Smooth muscle cell (in vitro differentiated cells): ENCODE measurements around the gene HACD2. TPM values are rescaled to one million over a fixed set of nuclear protein-coding genes. Genes with fewer than 3 reads are reported as not detected.

Experiments used
- DNase-seq: peaks from one replicate; lab custom pipeline; 2025; ENCODE audit not compliant: unreplicated experiment; lab: John Stamatoyannopoulos, UW
- H2AFZ ChIP-seq: fragments of 200-600 bp; sonication (generic); 2 replicates; pipeline ENCODE4 v1.6.0; 2016; ENCODE audit warnings: antibody characterized with exemption, low read depth, mild to moderate bottlenecking
- H3F3A ChIP-seq: fragments of 200-600 bp; sonication (generic); 2 replicates; pipeline ENCODE4 v1.6.0; 2017; ENCODE audit warnings: antibody characterized with exemption, low read depth
- H3K27ac ChIP-seq: fragments of 200-600 bp; sonication (generic); 2 replicates; pipeline ENCODE4 v1.5.1; 2016; ENCODE audit warnings: low read depth, mild to moderate bottlenecking
- H3K27me3 ChIP-seq: fragments of 200-600 bp; sonication (generic); 2 replicates; pipeline ENCODE4 v1.6.1; 2016; ENCODE audit warnings: low read depth, mild to moderate bottlenecking
- H3K36me3 ChIP-seq: fragments of 200-600 bp; sonication (generic); 2 replicates; pipeline ENCODE4 v1.5.1; 2016; ENCODE audit warnings: low read depth
- H3K4me1 ChIP-seq: fragments of 200-600 bp; sonication (generic); 2 replicates; pipeline ENCODE4 v1.5.1; 2016; ENCODE audit warnings: low read depth
- H3K4me2 ChIP-seq: fragments of 200-600 bp; sonication (generic); 2 replicates; pipeline ENCODE4 v1.6.0; 2016; ENCODE audit warnings: mild to moderate bottlenecking
- H3K4me3 ChIP-seq: fragments of 200-600 bp; sonication (generic); 2 replicates; pipeline ENCODE4 v1.5.1; 2016; ENCODE audit warnings: mild to moderate bottlenecking
- H3K79me2 ChIP-seq: fragments of 200-600 bp; sonication (generic); 2 replicates; pipeline ENCODE4 v1.6.0; 2016; ENCODE audit warnings: low read depth, mild to moderate bottlenecking
- H3K9ac ChIP-seq: fragments of 200-600 bp; sonication (generic); 2 replicates; pipeline ENCODE4 v1.6.0; 2016; ENCODE audit warnings: low read depth
- H3K9me3 ChIP-seq: fragments of 200-600 bp; sonication (generic); replicated peaks from 2 replicates; pipeline ENCODE4 v1.5.1; 2016; ENCODE audit warnings: low read depth
- H4K20me1 ChIP-seq: fragments of 200-600 bp; sonication (generic); 2 replicates; pipeline ENCODE4 v1.6.0; 2016; ENCODE audit warnings: low read depth
- WGBS: methylation state at CpG from one replicate; pipeline ENCODE4 v1.1.7; 2016; ENCODE audit warnings: low lambda C conversion rate; 5-methylcytosine and 5-hydroxymethylcytosine counted together
- polyA plus RNA-seq: library from polyadenylated mRNA; unstranded; fragments of >200 nt; fragmentation: Nextera tagmentation; extraction: Ambion mirVana; gene quantifications from 2 replicates; pipeline ENCODE4 v1.2.1, GENCODE V29; 2016
- total RNA-seq: library from RNA; depleted of rRNA; stranded (reverse); fragments of >200 nt; gene quantifications from 2 replicates; pipeline ENCODE4 v1.2.3, GENCODE V29; 2014
- TF ChIP-seq, protein P1 (sequence below): fragments of 200-600 bp; sonication (generic); IDR thresholded peaks from 2 replicates; pipeline ENCODE4 v1.5.1; 2017; ENCODE audit warnings: borderline replicate concordance, mild to moderate bottlenecking, antibody characterized with exemption; ENCODE audit not compliant: insufficient read depth, poor library complexity, severe bottlenecking

HACD2 gene
- total and polyA plus RNA-seq, 2 experiments from 2014 or later = 9.5 to 28.3 TPM

DNA sequence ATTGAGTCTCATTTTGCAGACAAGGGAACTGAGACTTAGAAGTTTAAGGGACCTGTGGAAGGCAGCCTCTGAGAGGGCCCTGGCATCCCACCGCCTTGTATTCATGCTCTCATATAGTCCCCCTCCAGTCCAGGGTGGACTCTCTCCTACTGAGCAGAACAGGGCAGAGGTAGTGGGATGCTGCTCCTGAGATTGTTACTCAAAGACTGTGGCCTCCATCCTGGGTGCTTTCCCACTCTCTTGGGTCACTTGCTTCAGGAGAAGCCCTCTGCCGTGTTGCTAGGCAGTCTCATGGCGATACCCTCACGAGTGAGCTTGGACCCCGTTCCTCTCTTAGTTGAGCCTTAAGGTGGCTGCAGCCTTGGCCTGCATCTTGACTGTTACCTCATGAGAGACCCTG is 113.7 kb downstream of the HACD2 start:
- H3K9me3 ChIP-seq = no peaks in the 10 kb centered on the region
- no peaks in the 10 kb centered on the region for H3K36me3 ChIP-seq
- H3K4me3 ChIP-seq = no peak overlapping the region
- H3K4me2 ChIP-seq = no peak overlapping the region
- H3K4me1 ChIP-seq = no peaks in the 10 kb centered on the region
- H3K27me3 ChIP-seq = peaks cover 50% of the 10 kb centered on the region
- DNase-seq = no peak
- 89% methylated on average over 5 of the region's 5 CpGs for WGBS
- no peak overlapping the region for H3K9ac ChIP-seq
- no peaks in the 10 kb centered on the region for H3K79me2 ChIP-seq
- H4K20me1 ChIP-seq = no peaks in the 10 kb centered on the region
- no peaks in the 10 kb centered on the region for H3F3A ChIP-seq
- TF ChIP-seq, protein P1, sequence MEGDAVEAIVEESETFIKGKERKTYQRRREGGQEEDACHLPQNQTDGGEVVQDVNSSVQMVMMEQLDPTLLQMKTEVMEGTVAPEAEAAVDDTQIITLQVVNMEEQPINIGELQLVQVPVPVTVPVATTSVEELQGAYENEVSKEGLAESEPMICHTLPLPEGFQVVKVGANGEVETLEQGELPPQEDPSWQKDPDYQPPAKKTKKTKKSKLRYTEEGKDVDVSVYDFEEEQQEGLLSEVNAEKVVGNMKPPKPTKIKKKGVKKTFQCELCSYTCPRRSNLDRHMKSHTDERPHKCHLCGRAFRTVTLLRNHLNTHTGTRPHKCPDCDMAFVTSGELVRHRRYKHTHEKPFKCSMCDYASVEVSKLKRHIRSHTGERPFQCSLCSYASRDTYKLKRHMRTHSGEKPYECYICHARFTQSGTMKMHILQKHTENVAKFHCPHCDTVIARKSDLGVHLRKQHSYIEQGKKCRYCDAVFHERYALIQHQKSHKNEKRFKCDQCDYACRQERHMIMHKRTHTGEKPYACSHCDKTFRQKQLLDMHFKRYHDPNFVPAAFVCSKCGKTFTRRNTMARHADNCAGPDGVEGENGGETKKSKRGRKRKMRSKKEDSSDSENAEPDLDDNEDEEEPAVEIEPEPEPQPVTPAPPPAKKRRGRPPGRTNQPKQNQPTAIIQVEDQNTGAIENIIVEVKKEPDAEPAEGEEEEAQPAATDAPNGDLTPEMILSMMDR = no peak
- H2AFZ ChIP-seq = no peak overlapping the region
- no peak overlapping the region for H3K27ac ChIP-seq

DNA sequence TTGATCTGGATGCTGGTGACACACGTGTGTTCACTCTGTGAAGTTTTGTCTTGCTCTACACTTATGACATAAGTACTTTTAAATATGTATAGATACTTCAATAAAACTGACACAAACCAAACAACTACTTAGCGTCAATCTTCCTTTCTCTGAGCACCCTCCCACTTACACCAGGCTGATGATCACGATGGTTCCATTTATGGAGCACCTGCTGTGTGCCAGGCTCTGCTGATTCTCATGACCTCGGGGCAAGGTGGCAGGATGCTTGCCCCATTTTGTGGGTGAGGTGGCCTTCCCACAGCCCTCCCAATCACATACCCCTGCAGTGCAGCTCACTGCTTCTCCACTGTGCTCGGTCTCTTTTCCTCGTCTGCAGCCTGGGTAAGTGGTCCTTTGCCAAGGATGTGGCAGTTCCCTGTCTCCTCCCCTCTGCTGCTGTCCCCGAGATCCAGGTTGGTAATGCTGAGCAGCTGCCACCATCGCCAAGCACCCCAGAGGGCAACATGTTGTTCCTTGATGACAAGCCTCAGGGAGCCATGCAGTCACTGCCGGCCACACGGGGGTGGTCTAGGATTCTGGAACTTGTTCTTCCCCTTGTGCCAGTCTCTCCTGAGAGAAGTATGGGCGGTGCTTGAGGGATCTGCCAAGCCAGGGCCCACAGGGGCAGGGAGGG is 115.4 kb downstream of the HACD2 start:
- H3K9me3 ChIP-seq = no peaks in the 10 kb centered on the region
- 82% methylated on average over 11 of the region's 11 CpGs for WGBS
- no peaks in the 10 kb centered on the region for H3K79me2 ChIP-seq
- H4K20me1 ChIP-seq = no peaks in the 10 kb centered on the region
- no peak for DNase-seq
- no peak overlapping the region for H3K27ac ChIP-seq
- H3K4me3 ChIP-seq = no peak overlapping the region
- H3K9ac ChIP-seq = no peak overlapping the region
- no peaks in the 10 kb centered on the region for H3F3A ChIP-seq
- no peaks in the 10 kb centered on the region for H3K4me1 ChIP-seq
- no peaks in the 10 kb centered on the region for H3K36me3 ChIP-seq
- no peak overlapping the region for H2AFZ ChIP-seq
- TF ChIP-seq, protein P1 = no peak
- H3K27me3 ChIP-seq = peaks cover 43% of the 10 kb centered on the region
- no peak overlapping the region for H3K4me2 ChIP-seq

DNA sequence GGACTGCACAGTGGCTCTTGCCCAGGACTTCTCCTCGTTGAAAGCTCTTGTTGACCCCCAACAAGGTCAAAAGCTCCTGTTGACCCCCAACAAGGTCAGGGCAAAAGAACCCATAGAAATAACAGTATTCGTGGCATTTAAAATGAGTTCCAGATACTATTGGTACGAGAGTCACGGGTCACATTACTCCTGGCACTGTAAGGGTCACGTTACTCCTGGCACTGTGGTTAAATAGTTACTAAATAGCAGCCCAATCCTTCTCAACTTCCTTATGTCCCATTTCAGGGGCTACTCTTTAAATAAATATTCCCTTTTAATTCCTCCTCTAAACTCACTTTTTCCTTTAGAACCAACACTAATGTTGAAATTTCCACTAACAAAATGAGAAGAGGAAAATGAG is 117.8 kb downstream of the HACD2 start:
- H3K9ac ChIP-seq = no peak overlapping the region
- H3K36me3 ChIP-seq = no peaks in the 10 kb centered on the region
- no peak overlapping the region for H3K27ac ChIP-seq
- TF ChIP-seq, protein P1 = no peak
- H3K27me3 ChIP-seq = peaks cover 50% of the 10 kb centered on the region
- H3K79me2 ChIP-seq = no peaks in the 10 kb centered on the region
- H3F3A ChIP-seq = no peaks in the 10 kb centered on the region
- 87% methylated on average over 5 of the region's 5 CpGs for whole genome bisulfite sequencing
- no peaks in the 10 kb centered on the region for H3K9me3 ChIP-seq
- H3K4me1 ChIP-seq = no peaks in the 10 kb centered on the region
- no peak overlapping the region for H3K4me3 ChIP-seq
- no peak for DNase-seq
- H2AFZ ChIP-seq = no peak overlapping the region
- H4K20me1 ChIP-seq = no peaks in the 10 kb centered on the region
- H3K4me2 ChIP-seq = no peak overlapping the region

DNA sequence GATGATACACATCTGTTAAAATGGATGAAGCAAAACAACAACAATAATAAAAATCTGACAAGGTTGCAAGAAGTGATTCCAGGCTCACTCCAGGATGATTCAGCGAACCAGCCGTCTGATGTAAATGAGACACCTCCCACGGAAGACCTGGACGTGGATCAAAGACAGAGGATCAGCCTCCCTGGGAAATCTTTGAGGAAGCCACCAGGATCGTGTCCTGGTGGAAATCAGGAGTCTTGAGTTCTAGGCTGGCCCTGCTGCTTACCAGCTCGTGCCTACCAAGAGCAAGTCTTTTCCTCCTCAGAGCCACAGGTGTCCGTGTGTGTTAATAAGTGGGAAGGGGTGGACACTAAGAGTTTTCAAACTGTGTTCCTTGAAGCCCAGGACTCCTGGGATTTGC is 120.6 kb downstream of the HACD2 start:
- Histone ChIP-seq H3K9me3 (no peaks in the 10 kb centered on the region), H3K4me3 (no peak overlapping the region), H2AFZ (no peak overlapping the region), H3K9ac (no peak overlapping the region), H3K4me1 (peaks cover 11% of the 10 kb centered on the region), H3K36me3 (no peaks in the 10 kb centered on the region), H3K4me2 (no peak overlapping the region), H3K79me2 (no peaks in the 10 kb centered on the region), H3K27me3 (peaks cover 59% of the 10 kb centered on the region), H3K27ac (no peak overlapping the region), H4K20me1 (no peaks in the 10 kb centered on the region), H3F3A (no peaks in the 10 kb centered on the region)
- no peak for DNase-seq
- WGBS = 73% methylated on average over 7 of the region's 7 CpGs
- TF ChIP-seq, protein P1 = no peak
